ENCODE measurements around the gene ZDHHC17. TPM values are rescaled to one million over a fixed set of nuclear protein-coding genes. Genes with fewer than 3 reads are reported as not detected.

The ZDHHC17 gene
- total and polyA plus RNA-seq, 2 of the 13 experiments (the other 11 are each of a cell fraction or from before 2014, with no cell fraction given): 36.7 to 38.5 TPM

DNA sequence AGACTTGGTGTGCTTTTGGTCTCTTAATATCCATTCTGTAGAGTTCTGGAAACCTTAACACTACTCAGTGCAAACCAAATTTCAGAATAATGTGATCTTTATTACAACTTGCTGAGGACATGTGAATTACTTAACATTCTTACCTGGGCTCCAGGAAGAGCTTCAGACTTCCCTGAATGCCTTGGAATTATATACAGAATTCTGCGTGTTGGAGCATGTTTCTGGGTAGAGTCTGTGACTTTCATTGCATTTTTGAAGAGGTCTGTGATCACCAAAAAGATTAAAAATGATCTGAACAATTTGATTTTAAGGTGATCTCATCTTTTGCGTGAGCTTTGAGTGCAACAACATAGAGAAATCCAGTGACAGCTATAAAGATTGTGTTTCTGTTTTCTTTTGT is 35.4 kb downstream of the ZDHHC17 start (continued):
- no peak for TF ChIP-seq ZNF337 (CRISPR knock-in tag; IDR thresholded peaks at IDR 0.05; ENCODE audit: borderline replicate concordance, low read depth)
- no peak for TF ChIP-seq NFATC3 (CRISPR knock-in tag; IDR thresholded peaks at IDR 0.05)
- TF ChIP-seq KLF15 (CRISPR knock-in tag; IDR thresholded peaks at IDR 0.05; ENCODE audit: borderline replicate concordance): no peak
- TF ChIP-seq, protein P1, sequence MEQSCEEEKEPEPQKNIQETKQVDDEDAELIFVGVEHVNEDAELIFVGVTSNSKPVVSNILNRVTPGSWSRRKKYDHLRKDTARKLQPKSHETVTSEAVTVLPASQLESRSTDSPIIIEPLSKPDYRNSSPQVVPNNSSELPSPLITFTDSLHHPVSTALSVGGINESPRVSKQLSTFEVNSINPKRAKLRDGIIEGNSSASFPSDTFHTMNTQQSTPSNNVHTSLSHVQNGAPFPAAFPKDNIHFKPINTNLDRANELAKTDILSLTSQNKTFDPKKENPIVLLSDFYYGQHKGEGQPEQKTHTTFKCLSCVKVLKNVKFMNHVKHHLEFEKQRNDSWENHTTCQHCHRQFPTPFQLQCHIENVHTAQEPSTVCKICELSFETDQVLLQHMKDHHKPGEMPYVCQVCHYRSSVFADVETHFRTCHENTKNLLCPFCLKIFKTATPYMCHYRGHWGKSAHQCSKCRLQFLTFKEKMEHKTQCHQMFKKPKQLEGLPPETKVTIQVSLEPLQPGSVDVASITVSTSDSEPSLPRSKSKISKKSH (CRISPR knock-in tag; IDR thresholded peaks at IDR 0.05; ENCODE audit: borderline replicate concordance): no peak
- TF ChIP-seq ZNF607 (CRISPR knock-in tag; IDR thresholded peaks at IDR 0.05; ENCODE audit: borderline replicate concordance): no peak
- no peak for TF ChIP-seq STAG1 (CRISPR knock-in tag; IDR thresholded peaks at IDR 0.05)
- TF ChIP-seq BRCA1 (CRISPR knock-in tag; IDR thresholded peaks at IDR 0.05): no peak
- TF ChIP-seq KDM5A (IDR thresholded peaks at IDR 0.05; ENCODE audit: borderline replicate concordance, low read length): no peak
- TF ChIP-seq NFRKB (IDR thresholded peaks at IDR 0.05): no peak
- TF ChIP-seq, protein P2, sequence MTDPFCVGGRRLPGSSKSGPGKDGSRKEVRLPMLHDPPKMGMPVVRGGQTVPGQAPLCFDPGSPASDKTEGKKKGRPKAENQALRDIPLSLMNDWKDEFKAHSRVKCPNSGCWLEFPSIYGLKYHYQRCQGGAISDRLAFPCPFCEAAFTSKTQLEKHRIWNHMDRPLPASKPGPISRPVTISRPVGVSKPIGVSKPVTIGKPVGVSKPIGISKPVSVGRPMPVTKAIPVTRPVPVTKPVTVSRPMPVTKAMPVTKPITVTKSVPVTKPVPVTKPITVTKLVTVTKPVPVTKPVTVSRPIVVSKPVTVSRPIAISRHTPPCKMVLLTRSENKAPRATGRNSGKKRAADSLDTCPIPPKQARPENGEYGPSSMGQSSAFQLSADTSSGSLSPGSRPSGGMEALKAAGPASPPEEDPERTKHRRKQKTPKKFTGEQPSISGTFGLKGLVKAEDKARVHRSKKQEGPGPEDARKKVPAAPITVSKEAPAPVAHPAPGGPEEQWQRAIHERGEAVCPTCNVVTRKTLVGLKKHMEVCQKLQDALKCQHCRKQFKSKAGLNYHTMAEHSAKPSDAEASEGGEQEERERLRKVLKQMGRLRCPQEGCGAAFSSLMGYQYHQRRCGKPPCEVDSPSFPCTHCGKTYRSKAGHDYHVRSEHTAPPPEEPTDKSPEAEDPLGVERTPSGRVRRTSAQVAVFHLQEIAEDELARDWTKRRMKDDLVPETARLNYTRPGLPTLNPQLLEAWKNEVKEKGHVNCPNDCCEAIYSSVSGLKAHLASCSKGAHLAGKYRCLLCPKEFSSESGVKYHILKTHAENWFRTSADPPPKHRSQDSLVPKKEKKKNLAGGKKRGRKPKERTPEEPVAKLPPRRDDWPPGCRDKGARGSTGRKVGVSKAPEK (CRISPR knock-in tag; IDR thresholded peaks at IDR 0.05; ENCODE audit: borderline replicate concordance): no peak
- no peak for TF ChIP-seq ZNF782 (CRISPR knock-in tag; IDR thresholded peaks at IDR 0.05; ENCODE audit: borderline replicate concordance)
- TF ChIP-seq PAWR (CRISPR knock-in tag; IDR thresholded peaks at IDR 0.05; ENCODE audit: borderline replicate concordance): no peak

All from HepG2 (cell line).